Ascending aorta (tissue), 2 donors: ENCODE data around the gene DPP7. TPM values are rescaled to one million over a fixed set of nuclear protein-coding genes. Genes with fewer than 3 reads are reported as not detected.

ENCODE experiments used
- DNase-seq, 2 donors: peaks; one replicate each; pipeline ENCODE4 v3.0.0-alpha.2; 2019; ENCODE audit warnings: low spot score in 2 of 2
- H3K27ac ChIP-seq, 2 donors: fragments of 200-600 bp; sonication (generic); one replicate each; pipeline ENCODE4 v1.5.1; 2016 to 2017; ENCODE audit warnings: mild to moderate bottlenecking in 1 of 2
- H3K27me3 ChIP-seq: fragments of 200-600 bp; sonication (generic); one replicate; pipeline ENCODE4 v1.5.1; 2017
- H3K36me3 ChIP-seq, 2 donors: fragments of 200-600 bp; sonication (generic); one replicate each; pipeline ENCODE4 v1.5.1; 2016
- H3K4me1 ChIP-seq, 2 donors: fragments of 200-600 bp; sonication (generic); one replicate each; pipeline ENCODE4 v1.5.1; 2016 to 2017; ENCODE audit warnings: mild to moderate bottlenecking in 1 of 2
- H3K4me3 ChIP-seq, 2 donors: fragments of 200-600 bp; sonication (generic); one replicate each; pipeline ENCODE4 v1.5.1; 2016 to 2017; ENCODE audit warnings: mild to moderate bottlenecking in 1 of 2
- H3K9me3 ChIP-seq, 2 donors: fragments of 200-600 bp; sonication (generic); one replicate each; pipeline ENCODE4 v1.5.1; 2016
- CTCF ChIP-seq, 3 experiments: fragments of 200-600 bp in 2 of 3; fragments of 450-650 bp in 1 of 3; sonication (generic) in 2 of 3; IDR thresholded peaks; one replicate each; pipeline ENCODE4 v1.5.1; 2016 to 2019; ENCODE audit warnings: antibody characterized with exemption in 3 of 3, mild to moderate bottlenecking in 1 of 3, moderate library complexity in 1 of 3
- intact Hi-C: fragments of 100-400 bp; cut with DNase I; formaldehyde crosslinking; loops from one replicate; pipeline ENCODE4 v1.15.1; 2023
- total RNA-seq: library from RNA; depleted of rRNA; stranded (reverse); fragments of >200 nt; gene quantifications from one replicate; pipeline ENCODE4 v1.1.0, GENCODE V29; 2016

DPP7 gene
- total RNA-seq, 1 donor from 2014 or later = 176 TPM

GRCh38 chr9:137109250-137110146 lies 5.0 kb downstream of the DPP7 start:
- DNase-seq = no peak
- peaks cover 53 to 79% of the 10 kb centered on the region in 2 donors for H3K36me3 ChIP-seq
- H3K27me3 ChIP-seq = no peaks in the 10 kb centered on the region
- H3K27ac ChIP-seq = no peak overlapping the region
- intact Hi-C loops = no loop called here
- TF ChIP-seq CTCF (IDR thresholded peaks at IDR 0.05) = no peak
- no peaks in the 10 kb centered on the region for H3K9me3 ChIP-seq
- H3K4me1 ChIP-seq = peaks cover 0 to 6% of the 10 kb centered on the region in 2 donors
- H3K4me3 ChIP-seq = no peak overlapping the region

- H3K36me3 ChIP-seq = peaks cover 60 to 86% of the 10 kb centered on the region in 2 donors
Measured at GRCh38 chr9:137108608-137109249, 5.8 kb downstream of the DPP7 start.

GRCh38 chr9:137107982-137108381 lies 6.6 kb downstream of the DPP7 start:
- Histone ChIP-seq H3K27ac (no peak overlapping the region), H3K9me3 (no peaks in the 10 kb centered on the region), H3K36me3 (peaks cover 68 to 94% of the 10 kb centered on the region in 2 donors), H3K4me1 (no peaks in the 10 kb centered on the region), H3K27me3 (no peaks in the 10 kb centered on the region), H3K4me3 (no peak overlapping the region)
- DNase-seq = no peak
- TF ChIP-seq CTCF (IDR thresholded peaks at IDR 0.05) = no peak
- intact Hi-C loops = no loop called here

More at GRCh38 chr9:137108608-137109249, 5.8 kb downstream of the DPP7 start:
- Histone ChIP-seq H3K27me3 (no peaks in the 10 kb centered on the region), H3K4me3 (no peak overlapping the region), H3K27ac (no peak overlapping the region), H3K4me1 (peaks cover 0 to 6% of the 10 kb centered on the region in 2 donors), H3K9me3 (no peaks in the 10 kb centered on the region)
- intact Hi-C loops = no loop called here
- no peak for DNase-seq
- TF ChIP-seq CTCF (IDR thresholded peaks at IDR 0.05) = no peak

GRCh38 chr9:137107312-137107921 lies 7.1 kb downstream of the DPP7 start:
- Histone ChIP-seq H3K36me3 (peaks cover 74 to 95% of the 10 kb centered on the region in 2 donors), H3K4me1 (no peaks in the 10 kb centered on the region), H3K9me3 (no peaks in the 10 kb centered on the region), H3K27ac (no peak overlapping the region), H3K4me3 (no peak overlapping the region), H3K27me3 (no peaks in the 10 kb centered on the region)
- no peak for TF ChIP-seq CTCF (IDR thresholded peaks at IDR 0.05)
- intact Hi-C loops = no loop called here
- no peak for DNase-seq

GRCh38 chr9:137106662-137107250 lies 7.8 kb downstream of the DPP7 start:
- intact Hi-C loops = no loop called here
- Histone ChIP-seq H3K27ac (no peak overlapping the region), H3K36me3 (peaks cover 80 to 94% of the 10 kb centered on the region in 2 donors), H3K9me3 (no peaks in the 10 kb centered on the region), H3K4me1 (no peaks in the 10 kb centered on the region), H3K4me3 (no peak overlapping the region), H3K27me3 (no peaks in the 10 kb centered on the region)
- no peak for DNase-seq
- no peak for TF ChIP-seq CTCF (IDR thresholded peaks at IDR 0.05)
